ENCODE results near the gene CCDC182.

The CCDC182 gene

DNA sequence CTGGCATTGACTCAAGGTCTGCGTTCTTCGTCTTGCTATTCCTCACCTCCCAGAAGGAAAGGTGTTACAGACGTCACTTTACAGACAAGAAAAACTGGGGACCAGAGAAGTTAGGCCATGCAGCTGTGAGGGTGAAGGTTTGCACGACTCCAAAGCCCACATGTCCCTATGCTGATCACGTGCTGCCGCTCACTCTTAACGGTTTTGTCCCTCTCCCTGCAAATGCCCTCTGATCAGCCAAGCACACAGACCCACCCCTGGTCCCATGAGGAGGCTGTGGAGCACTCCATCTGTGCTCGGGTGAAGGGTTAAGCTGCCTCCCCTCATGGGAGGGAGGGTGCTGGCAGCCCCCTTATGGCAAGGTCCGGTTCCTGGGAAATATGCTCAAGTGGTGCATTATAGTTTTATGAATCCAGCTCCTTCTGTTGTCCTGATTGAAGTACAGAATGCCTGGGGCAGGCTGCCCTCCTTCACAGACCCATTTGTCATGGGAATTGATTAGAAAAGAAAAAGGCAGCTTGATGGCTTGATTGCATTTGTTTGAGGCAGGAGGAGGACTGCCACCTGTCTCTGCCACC lies 18.8 kb downstream of the CCDC182 start:
- DNase-seq = no peak

DNA sequence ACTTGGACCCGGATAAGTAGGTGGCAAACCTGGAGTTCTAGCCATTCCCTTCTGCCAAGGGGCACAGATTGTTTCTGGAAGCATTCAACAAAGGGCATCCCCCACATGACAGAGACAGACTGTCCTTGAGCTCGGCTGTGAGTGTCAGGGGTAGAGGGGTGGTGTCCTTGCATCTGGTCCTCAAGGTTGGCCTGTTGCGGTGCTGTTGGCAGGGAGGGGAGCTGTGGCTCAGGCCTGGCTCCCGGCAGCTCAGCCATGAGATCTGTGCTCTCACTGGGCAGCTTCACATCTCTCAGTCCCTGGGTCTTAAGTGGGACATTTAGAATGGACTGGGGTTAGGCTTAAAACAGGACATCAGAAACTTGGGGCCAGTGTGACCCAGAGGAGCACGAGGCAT lies 20.4 kb downstream of the CCDC182 start:
- DNase-seq = no peak

- no peak for DNase-seq
Observed at GRCh38 chr17:57724026-57724728, 20.9 kb downstream of the CCDC182 start.

GRCh38 chr17:57723427-57724025 lies 21.6 kb downstream of the CCDC182 start:
- no peak for DNase-seq

DNA sequence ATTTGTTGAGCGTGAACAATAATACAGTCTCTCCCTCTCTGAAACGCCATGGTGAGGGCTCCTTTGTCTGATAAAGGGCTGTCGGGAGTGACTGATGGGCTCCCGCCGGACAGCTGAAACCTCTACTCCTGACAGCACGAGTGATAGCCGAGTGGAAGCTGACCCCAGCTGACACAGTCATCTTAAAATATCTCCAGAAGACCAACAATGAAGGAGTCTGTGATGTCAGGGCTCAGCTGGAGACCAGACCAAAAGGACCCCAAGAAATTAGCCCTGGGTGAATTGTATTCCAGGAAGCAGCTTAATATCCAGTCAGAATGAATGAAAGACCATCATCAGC lies 22.4 kb downstream of the CCDC182 start:
- no peak for DNase-seq

DNA sequence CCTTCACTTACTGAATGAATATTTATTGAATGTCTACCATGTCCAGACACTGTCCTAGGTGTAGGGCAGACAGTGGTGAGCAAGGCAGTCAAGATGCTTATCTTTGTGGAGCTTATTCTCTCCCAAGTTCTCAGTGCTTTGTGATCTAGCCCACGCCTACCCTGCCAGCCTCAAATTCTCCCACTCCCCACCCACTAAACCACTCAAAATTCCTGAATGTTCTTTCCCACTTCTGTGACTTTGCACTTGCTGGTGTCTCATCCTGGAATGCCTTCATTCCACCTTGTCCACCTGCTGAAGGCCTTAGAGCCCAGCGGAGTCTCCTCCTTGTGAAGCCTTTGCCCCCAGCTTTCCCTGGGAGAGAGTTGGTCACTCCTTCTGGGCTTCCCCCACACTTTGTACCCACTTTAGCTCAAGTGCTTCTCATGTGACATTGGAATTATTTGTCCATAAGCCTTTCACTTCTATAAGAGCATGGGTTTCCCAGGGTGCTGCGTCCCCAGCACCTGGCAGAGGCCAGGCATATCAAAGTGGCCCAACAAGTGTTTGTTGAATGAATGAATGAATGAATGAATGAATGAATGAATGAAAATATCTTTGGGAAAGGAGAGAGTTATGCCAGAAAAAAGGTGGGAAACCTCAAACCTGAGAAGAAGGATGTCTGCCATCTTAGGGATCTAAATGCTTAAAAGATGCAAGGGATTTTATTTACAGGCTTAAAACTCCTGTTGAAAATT lies 23.0 kb downstream of the CCDC182 start:
- DNase-seq = no peak

- no peak for DNase-seq
Observed at GRCh38 chr17:57720386-57721035, 24.6 kb downstream of the CCDC182 start.

DNA sequence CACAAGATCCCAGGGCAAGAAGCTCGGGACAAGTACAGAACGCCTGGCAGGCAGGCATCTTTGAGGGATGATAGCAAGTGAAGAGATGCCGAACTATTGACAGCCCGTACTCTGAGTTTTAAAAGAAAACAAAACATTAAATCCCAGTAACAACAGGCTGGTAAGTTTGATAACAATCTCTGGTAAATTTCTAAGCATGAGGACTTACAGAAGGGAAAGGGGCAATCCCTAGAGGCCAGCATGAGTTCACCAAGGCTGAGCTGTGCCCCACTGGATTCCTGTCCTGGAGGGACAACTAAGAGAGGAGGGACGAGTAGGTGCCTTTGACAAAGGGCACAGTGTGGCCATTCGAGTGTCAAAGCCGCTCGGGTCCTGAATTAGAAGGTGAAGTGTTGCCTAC lies 26.2 kb downstream of the CCDC182 start:
- no peak for DNase-seq

DNA sequence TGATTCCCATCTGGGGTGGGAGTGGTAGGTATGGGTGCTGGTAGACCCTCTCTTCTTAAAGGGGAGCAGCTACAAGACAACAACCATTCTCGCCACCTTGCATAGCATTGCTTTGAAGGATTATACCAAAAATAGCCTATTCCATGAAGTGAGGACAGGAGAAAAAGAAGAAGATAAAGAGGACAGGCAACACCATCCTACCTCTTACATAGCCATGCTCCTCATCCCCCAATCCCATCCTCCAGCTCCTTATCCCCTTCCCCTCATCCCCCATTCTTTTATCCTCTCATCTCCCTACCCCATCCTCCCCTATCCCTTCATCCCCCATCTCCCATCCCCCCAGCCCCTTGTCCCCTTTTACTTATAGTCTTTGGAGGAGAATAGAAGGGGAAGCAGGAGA lies 29.1 kb downstream of the CCDC182 start:
- no peak for DNase-seq

DNA sequence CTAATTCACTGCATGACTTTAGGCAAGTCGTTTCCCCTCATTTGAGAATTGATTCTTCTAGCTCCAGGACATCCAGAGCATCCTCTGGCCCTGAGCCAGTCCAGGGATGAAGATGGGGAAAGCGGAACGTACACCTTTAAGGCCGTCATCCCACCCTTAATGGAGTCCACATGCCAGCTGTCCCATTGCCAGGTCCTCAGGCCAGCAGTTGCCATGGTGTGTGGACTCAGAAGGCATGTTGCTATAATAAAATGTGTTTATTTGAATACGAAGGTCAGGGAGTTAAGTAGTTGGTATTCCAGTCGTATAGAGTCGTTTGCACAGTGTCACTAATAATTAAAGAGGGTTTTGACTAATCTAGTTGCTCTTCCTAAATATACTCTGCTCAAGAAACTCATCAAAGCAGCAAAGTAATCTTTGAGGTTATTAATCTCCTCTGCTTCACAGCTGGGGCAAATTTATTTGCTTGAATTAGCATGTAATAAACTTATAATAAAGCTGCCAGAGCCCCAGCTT lies 30.4 kb downstream of the CCDC182 start:
- DNase-seq = no peak

DNA sequence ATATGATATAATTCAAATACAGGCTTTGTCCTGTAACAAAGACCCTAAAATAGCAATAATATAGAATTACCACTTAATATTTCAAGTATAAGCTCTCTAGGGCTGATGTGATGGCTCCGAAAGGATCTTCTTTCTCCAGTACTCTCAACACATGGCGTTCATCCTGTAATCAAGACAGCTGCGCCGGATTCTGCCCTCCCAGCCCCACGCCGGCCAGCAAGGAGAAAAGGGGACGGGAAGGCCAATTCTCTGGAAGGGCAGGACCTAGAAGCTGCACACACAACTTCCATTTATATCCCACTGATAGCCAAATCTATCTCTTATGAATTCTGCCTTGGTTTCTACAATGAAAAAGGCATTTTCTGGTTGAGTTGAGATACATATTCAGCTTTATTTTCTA lies 32.0 kb downstream of the CCDC182 start:
- DNase-seq = no peak

GRCh38 chr17:57708410-57708809 lies 36.7 kb downstream of the CCDC182 start:
- no peak for DNase-seq

DNA sequence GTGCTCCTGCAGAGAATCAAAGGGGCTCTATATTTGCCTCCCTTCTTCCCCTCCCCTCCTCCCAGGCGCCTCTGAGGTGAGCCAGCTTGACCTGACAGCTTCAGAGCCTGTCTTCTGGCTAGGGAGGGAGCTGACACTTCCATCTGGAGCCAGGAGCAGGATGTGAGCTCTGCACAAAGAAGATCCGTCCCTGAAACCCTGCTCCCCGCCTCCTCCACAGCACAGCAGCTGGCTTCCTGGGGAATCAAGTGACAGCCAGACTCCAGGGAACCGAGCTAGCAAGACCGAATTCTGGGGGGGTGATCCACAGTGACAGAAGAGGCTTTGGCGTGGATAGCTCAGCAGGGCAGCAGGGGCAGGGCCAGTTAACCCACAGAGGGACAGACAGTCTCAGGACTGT lies 37.2 kb downstream of the CCDC182 start:
- no peak for DNase-seq

DNA sequence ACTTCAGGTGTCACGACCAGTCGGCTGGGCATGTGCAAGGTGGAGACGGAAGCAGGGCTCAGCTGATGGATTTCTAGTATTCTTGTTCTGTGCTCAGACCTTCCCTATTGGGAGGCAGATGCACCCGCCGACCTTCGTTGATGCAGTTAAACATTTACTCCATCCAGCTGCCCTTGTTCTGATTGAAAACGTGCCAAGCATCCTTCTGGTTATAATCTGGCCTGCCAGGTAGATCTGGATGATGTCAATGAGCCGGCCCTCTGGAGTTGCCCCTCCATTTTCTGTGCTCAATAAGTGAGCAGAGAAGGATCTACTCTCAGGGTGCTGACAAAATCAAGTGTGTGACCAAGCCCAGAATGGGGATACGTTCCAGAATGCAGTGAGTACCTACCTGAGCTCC lies 38.3 kb downstream of the CCDC182 start:
- DNase-seq = no peak

DNA sequence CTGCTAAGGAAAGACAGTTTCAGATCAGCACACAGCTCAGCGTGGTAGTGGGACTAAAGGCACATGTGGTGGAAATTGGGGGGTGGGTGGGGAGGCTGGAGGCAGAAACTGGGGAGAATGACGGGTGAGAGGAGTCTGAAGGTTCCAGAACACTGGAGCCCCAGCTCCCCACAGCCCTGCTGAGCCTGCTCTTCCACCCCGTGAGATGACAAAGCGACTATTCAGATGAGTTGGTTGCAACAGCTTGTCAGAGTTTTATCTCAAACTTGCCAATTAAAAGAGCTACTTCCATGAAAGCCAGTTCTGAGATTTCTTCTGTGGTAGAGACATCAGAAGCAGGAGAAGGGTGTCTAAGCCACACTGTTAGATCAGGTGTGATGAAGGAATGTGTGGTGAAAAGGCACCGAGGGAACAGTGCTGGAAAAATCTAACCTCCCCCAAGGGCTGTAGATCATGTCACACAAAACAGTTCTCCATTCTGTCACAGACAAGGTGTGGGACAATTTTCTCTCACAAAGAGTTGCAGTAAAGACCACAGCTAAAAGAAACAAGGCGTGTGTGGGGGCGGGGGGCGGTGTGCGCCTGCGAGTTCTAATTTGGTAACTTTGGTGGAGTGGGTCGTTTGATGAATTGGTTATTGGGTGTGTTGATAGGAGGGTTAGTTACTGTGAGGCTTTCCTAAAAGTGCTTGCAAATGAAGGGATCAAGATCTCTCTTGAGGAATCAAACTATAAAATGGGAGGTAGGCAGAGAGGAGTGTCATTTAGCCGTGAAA lies 39.0 kb downstream of the CCDC182 start:
- no peak for DNase-seq

- DNase-seq = no peak
Observed at GRCh38 chr17:57704448-57704847, 40.7 kb downstream of the CCDC182 start.

DNA sequence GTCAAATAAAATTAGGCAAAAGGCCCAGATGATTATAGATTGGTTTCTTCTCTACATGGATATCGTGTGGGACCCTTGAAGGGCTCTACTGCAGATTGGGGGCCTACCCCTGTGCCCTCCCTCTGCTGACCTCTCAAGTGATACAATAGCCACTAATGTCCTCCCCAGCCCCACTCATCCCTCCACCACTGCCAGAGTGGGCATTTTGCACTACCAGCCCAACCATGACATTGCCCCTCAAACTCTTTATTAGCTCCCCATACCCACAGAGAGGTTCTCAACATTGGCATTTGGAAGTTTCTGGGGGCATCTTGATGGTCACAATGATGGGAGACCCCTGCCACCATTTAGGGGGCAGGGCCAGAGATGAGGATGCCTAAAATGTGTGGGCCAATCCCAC lies 41.8 kb downstream of the CCDC182 start:
- no peak for DNase-seq

DNA sequence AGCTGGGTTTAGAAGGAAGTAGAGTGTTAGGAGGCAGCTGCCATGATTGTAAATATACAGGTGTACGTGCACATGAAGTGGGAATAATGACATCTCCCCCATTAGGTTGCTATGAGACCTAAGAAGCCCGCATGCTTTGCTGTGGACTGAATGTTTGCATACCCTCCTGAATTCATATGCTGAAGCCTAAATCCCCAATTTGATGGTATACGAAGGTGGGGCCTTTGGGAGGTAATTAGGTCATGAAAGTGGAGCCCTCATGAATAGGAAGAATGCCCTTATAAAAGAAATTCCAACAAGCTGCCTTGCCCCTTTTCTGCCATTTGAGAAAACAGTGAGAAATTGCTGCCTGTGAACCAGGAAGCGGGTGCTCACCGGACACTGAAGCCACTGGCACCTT lies 44.0 kb downstream of the CCDC182 start:
- DNase-seq = no peak

DNA sequence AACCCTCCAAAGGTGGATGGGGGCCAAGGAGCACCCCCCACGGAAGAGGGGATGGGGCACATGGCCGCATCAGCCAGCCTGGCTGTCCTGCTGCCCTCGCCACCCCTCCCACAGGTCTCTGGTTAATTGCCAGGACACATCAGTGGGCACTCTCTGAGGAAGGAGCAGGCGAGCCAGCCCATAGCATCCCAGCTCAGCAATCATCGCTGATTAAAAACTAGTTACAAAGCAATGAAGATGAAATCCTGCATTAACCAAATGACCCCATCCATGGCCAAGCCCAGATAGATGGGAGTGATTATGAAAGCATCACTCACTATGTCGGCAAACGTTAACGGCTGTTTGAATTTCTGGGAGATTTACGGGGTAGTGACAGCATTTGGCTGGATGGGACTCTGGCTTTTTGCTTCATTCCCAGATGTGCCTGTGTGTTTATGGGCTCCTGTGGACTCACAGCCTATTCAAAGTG lies 45.3 kb downstream of the CCDC182 start:
- no peak for DNase-seq

GRCh38 chr17:57697891-57698711 lies 47.0 kb downstream of the CCDC182 start:
- peak; percentile 11 for DNase-seq

GRCh38 chr17:57697197-57697596 lies 47.9 kb downstream of the CCDC182 start:
- no peak for DNase-seq

Data from stimulated activated CD4-positive, alpha-beta T cell treated with anti-CD3 and anti-CD28 coated beads, Interleukin-4, amount 100 ng/mL, for 1 hour (primary cell).